Activated CD8-positive, alpha-beta T cell treated with anti-CD3 and anti-CD28 coated beads for 36 hours (primary cell): ENCODE results near the gene GDF7. TPM values are rescaled to one million over a fixed set of nuclear protein-coding genes. Genes with fewer than 3 reads are reported as not detected.

Source experiments
- ATAC-seq: fragments of 200-7000 bp; cut with Tn5 transposase; one replicate; pipeline ENCODE4 v1.10.0; 2021; ENCODE audit warnings: mild to moderate bottlenecking, moderate library complexity
- CTCF ChIA-PET: fragments of 350-600 bp; sonication (Branson Sonifier 250); formaldehyde crosslinking; loops from one replicate; lab custom pipeline; 2021; ENCODE audit warnings: antibody characterized with exemption; lab: Charles Lee
- POLR2A ChIA-PET: fragments of 350-600 bp; sonication (Branson Sonifier 250); formaldehyde crosslinking; loops from one replicate; lab custom pipeline; 2021; ENCODE audit warnings: antibody characterized with exemption; lab: Charles Lee
- DNase-seq: peaks from one replicate; pipeline ENCODE4 v3.0.0-alpha.2; 2020
- H3K27ac Mint-ChIP-seq: one replicate; pipeline ENCODE4 v1.8.0; 2021; ENCODE audit warnings: mild to moderate bottlenecking, mixed read lengths
- H3K27me3 Mint-ChIP-seq: one replicate; pipeline ENCODE4 v1.8.0; 2021; ENCODE audit warnings: mixed read lengths
- H3K36me3 Mint-ChIP-seq: one replicate; pipeline ENCODE4 v1.8.0; 2021; ENCODE audit warnings: low read depth, mixed read lengths
- H3K4me1 Mint-ChIP-seq: one replicate; pipeline ENCODE4 v1.8.0; 2021; ENCODE audit warnings: low read depth, mixed read lengths
- H3K4me3 Mint-ChIP-seq: one replicate; pipeline ENCODE4 v1.8.0; 2021; ENCODE audit warnings: mild to moderate bottlenecking, moderate library complexity, mixed read lengths
- H3K9me3 Mint-ChIP-seq: one replicate; pipeline ENCODE4 v1.8.0; 2021; ENCODE audit warnings: mixed read lengths
- intact Hi-C: fragments of 100-400 bp; cut with micrococcal nuclease; formaldehyde crosslinking; loops from one replicate; pipeline ENCODE4 v1.10.0; 2022
- total RNA-seq, 2 experiments: library from RNA; stranded (reverse); gene quantifications; one replicate each; pipeline ENCODE4 v1.2.3, GENCODE V29; 2021
- TF ChIP-seq, protein P1 (sequence below): fragments of 200-600 bp; IDR thresholded peaks from one replicate; pipeline ENCODE4 v1.8.0; 2022; ENCODE audit warnings: antibody characterized with exemption, mild to moderate bottlenecking

The GDF7 gene
- total RNA-seq, 2 experiments from 2014 or later, result not detected

DNA sequence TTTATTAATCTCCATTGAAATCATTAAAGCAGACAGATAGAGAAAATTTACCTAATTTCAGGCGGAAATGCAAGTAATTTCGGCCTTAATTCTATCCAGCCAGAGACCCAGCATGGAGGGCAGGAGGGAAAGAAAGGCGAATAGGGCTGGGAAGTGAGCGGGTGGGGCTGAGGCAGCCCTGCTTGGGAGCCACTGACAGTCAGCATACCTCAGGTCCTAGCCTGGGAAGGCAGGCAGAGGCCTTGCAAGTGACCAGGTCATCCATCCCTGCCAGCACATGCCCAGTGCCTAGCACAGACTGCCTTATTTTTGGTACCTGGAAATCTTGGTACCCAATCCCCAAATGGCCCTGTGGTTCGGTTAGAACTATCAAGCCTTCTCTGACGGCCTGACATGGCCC lies 1.5 kb downstream of the GDF7 start:
- peaks cover 16% of the 10 kb centered on the region for H3K4me1 Mint-ChIP-seq
- no peaks in the 10 kb centered on the region for H3K9me3 Mint-ChIP-seq
- no peak overlapping the region for H3K27ac Mint-ChIP-seq

DNA sequence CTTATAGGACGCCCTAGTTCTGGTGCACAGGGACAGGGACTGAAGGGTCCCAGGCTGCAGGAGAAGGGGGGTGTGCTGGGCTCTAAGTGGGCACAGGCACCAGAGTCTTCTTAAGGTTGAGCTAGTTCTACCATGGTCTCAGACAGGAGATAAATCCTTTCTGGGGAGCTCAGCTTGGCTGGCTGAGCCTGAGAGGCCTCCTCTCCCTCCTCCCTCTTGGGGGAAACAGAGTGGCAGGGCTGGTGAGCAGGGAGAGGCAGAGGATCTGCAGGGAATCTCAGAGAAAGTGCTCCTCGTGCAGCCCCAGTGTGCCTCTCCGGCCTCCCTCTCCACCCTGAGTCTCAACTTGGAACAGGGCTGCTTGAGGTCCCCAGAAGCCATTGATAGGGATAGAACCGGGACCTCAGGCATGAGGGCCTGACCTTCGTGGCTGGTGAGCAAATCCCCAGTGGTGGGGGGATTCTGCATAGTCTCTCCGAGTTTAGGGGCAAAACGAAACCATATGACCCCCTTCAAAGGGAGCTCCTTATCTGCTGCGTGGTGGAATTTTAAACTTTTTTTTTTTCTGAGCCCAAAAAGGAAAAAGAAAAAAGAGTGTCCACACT lies 2.0 kb downstream of the GDF7 start:
- no peaks in the 10 kb centered on the region for H3K36me3 Mint-ChIP-seq

More for the DNA sequence above, 1.5 kb downstream of the GDF7 start:
- no peak for ATAC-seq
- Mint-ChIP-seq H3K27me3 (peaks cover 70% of the 10 kb centered on the region), H3K4me3 (no peak overlapping the region), H3K36me3 (no peaks in the 10 kb centered on the region)
- POLR2A ChIA-PET, result no interaction called here
- no peak for DNase-seq
- TF ChIP-seq, protein P1, sequence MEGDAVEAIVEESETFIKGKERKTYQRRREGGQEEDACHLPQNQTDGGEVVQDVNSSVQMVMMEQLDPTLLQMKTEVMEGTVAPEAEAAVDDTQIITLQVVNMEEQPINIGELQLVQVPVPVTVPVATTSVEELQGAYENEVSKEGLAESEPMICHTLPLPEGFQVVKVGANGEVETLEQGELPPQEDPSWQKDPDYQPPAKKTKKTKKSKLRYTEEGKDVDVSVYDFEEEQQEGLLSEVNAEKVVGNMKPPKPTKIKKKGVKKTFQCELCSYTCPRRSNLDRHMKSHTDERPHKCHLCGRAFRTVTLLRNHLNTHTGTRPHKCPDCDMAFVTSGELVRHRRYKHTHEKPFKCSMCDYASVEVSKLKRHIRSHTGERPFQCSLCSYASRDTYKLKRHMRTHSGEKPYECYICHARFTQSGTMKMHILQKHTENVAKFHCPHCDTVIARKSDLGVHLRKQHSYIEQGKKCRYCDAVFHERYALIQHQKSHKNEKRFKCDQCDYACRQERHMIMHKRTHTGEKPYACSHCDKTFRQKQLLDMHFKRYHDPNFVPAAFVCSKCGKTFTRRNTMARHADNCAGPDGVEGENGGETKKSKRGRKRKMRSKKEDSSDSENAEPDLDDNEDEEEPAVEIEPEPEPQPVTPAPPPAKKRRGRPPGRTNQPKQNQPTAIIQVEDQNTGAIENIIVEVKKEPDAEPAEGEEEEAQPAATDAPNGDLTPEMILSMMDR, result no peak
- CTCF ChIA-PET, result no interaction called here
- intact Hi-C loops, result no loop called here

DNA sequence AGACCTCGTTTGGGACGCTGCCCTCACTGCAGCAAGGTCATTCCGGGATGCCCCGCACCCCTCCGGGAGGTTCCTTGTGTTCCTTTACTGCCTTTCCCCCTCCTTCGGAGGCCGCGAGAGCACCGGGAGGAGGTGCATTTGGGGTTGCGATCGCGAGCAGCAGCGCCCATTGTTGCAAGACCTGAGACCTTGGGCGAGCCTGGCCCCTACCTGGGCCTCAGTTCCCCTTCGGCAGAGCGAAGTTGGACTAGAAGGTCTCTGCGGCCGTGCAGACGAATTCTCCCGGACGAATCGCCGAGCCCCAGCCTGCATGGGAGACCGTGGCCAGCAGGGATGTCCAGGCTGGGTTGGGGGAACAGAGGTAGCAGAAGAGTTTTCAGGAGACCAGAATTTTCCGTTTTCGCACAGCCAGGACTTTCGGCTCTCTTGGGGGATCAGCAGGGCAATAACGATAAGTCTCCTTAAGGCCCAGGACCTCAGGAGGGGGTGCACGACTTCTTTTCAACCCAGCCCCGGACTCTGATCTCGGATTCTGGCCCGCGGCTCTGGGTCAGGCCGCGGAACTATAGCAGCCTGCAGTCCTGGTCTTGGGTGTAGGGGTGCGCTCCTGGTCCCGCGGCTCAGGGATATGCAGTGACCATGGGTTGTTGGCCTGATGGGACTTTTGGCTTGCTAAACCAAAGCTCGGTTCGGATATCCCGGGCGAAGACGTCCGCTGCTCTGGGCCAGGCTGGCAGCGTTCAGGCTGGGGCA lies 2.8 kb downstream of the GDF7 start:
- no peak for ATAC-seq
- no peak for DNase-seq
- no peak overlapping the region for H3K4me3 Mint-ChIP-seq
- H3K27me3 Mint-ChIP-seq, result peaks cover 61% of the 10 kb centered on the region
- ChIA-PET CTCF (interaction anchor here (1.0 to 11.2 kb wide), 3 partner anchors 9 to 293 kb away, joined by 3 to 83 read pairs (median 3); no protein-coding TSS in a partner anchor), POLR2A (no interaction called here)
- intact Hi-C loops, result no loop called here
- no peaks in the 10 kb centered on the region for H3K36me3 Mint-ChIP-seq
- no peak overlapping the region for H3K27ac Mint-ChIP-seq
- peaks cover 16% of the 10 kb centered on the region for H3K4me1 Mint-ChIP-seq
- H3K9me3 Mint-ChIP-seq, result no peaks in the 10 kb centered on the region
- TF ChIP-seq, protein P1, result no peak

More for the DNA sequence above, 2.0 kb downstream of the GDF7 start:
- Mint-ChIP-seq H3K9me3 (no peaks in the 10 kb centered on the region), H3K27ac (no peak overlapping the region), H3K4me3 (no peak overlapping the region), H3K4me1 (peaks cover 16% of the 10 kb centered on the region), H3K27me3 (peaks cover 68% of the 10 kb centered on the region)
- TF ChIP-seq, protein P1, result no peak
- no peak for ATAC-seq
- ChIA-PET POLR2A (no interaction called here), CTCF (interaction anchor here (1.1 kb wide), 1 partner anchor 294 kb away, joined by 3 read pairs; no protein-coding TSS in a partner anchor)
- no peak for DNase-seq
- intact Hi-C loops, result no loop called here

DNA sequence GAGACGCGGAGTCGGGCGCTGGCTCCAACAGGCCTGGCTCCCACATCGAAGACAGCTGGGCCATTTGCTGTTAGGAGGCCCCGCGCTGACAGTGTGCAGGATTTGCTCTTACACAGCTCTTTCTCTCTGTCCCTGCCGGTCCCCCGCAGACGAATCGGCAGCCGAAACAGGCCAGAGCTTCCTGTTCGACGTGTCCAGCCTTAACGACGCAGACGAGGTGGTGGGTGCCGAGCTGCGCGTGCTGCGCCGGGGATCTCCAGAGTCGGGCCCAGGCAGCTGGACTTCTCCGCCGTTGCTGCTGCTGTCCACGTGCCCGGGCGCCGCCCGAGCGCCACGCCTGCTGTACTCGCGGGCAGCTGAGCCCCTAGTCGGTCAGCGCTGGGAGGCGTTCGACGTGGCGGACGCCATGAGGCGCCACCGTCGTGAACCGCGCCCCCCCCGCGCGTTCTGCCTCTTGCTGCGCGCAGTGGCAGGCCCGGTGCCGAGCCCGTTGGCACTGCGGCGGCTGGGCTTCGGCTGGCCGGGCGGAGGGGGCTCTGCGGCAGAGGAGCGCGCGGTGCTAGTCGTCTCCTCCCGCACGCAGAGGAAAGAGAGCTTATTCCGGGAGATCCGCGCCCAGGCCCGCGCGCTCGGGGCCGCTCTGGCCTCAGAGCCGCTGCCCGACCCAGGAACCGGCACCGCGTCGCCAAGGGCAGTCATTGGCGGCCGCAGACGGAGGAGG lies 3.5 kb downstream of the GDF7 start:
- H3K4me3 Mint-ChIP-seq, result no peak overlapping the region
- ChIA-PET POLR2A (no interaction called here), CTCF (interaction anchor here (1.0 to 11.2 kb wide), 3 partner anchors 9 to 293 kb away, joined by 3 to 83 read pairs (median 3); no protein-coding TSS in a partner anchor)
- peaks cover 55% of the 10 kb centered on the region for H3K27me3 Mint-ChIP-seq
- H3K36me3 Mint-ChIP-seq, result no peaks in the 10 kb centered on the region
- no peaks in the 10 kb centered on the region for H3K9me3 Mint-ChIP-seq
- intact Hi-C loops, result no loop called here
- ATAC-seq (no peak), DNase-seq (no peak)
- TF ChIP-seq, protein P1, result no peak
- H3K27ac Mint-ChIP-seq, result no peak overlapping the region
- H3K4me1 Mint-ChIP-seq, result peaks cover 13% of the 10 kb centered on the region
